ENCODE measurements around the gene PELO. TPM values are rescaled to one million over a fixed set of nuclear protein-coding genes. Genes with fewer than 3 reads are reported as not detected.
"Not testable (repeated sequence)": the region's sequence is repeated elsewhere in the genome, so short reads cannot be mapped to it uniquely, and the experiment has no call there.

Gene PELO
- total RNA-seq, 1 donor from 2014 or later, result 134 TPM

- H3K4me1 Mint-ChIP-seq (ENCODE audit: low read depth), result peaks cover 59% of the 10 kb centered on the region
- TF ChIP-seq CTCF (IDR thresholded peaks at IDR 0.05), result no peak
- H3K27ac Mint-ChIP-seq (ENCODE audit: unreplicated experiment), result no peak overlapping the region
- no peaks in the 10 kb centered on the region for H3K27me3 Mint-ChIP-seq (ENCODE audit: low read depth)
- DNase-seq (ENCODE audit: low spot score), result no peak
- peaks cover 11% of the 10 kb centered on the region for H3K36me3 Mint-ChIP-seq (ENCODE audit: low read depth)
- no peaks in the 10 kb centered on the region for H3K9me3 Mint-ChIP-seq (ENCODE audit: low read depth)
- H3K4me3 Mint-ChIP-seq (ENCODE audit: unreplicated experiment), result no peak overlapping the region
Measured at GRCh38 chr5:52817818-52818217, 30.1 kb downstream of the PELO start.

- H3K4me3 Mint-ChIP-seq (ENCODE audit: unreplicated experiment), result no peak overlapping the region
- DNase-seq (ENCODE audit: low spot score), result no peak
- no peak overlapping the region for H3K27ac Mint-ChIP-seq (ENCODE audit: unreplicated experiment)
Measured at GRCh38 chr5:52818360-52818759, 30.6 kb downstream of the PELO start.

GRCh38 chr5:52818807-52819206, 31.1 kb downstream of the PELO start:
- H3K27ac Mint-ChIP-seq (ENCODE audit: unreplicated experiment); DNase-seq (ENCODE audit: low spot score); H3K9me3 Mint-ChIP-seq (ENCODE audit: low read depth); H3K4me3 Mint-ChIP-seq (ENCODE audit: unreplicated experiment); H3K27me3 Mint-ChIP-seq (ENCODE audit: low read depth); H3K36me3 Mint-ChIP-seq (ENCODE audit: low read depth): not testable (repeated sequence)
- peaks cover 54% of the 10 kb centered on the region for H3K4me1 Mint-ChIP-seq (ENCODE audit: low read depth)

More at GRCh38 chr5:52818360-52818759, 30.6 kb downstream of the PELO start:
- H3K4me1 Mint-ChIP-seq (ENCODE audit: low read depth), result peaks cover 56% of the 10 kb centered on the region
- H3K9me3 Mint-ChIP-seq (ENCODE audit: low read depth), result no peaks in the 10 kb centered on the region
- no peaks in the 10 kb centered on the region for H3K27me3 Mint-ChIP-seq (ENCODE audit: low read depth)
- no peak for TF ChIP-seq CTCF (IDR thresholded peaks at IDR 0.05)
- peaks cover 11% of the 10 kb centered on the region for H3K36me3 Mint-ChIP-seq (ENCODE audit: low read depth)

GRCh38 chr5:52821901-52822300, 34.2 kb downstream of the PELO start:
- Mint-ChIP-seq H3K4me3 (ENCODE audit: unreplicated experiment) (no peak overlapping the region), H3K27me3 (ENCODE audit: low read depth) (no peaks in the 10 kb centered on the region)

GRCh38 chr5:52822437-52822836, 34.7 kb downstream of the PELO start:
- H3K27me3 Mint-ChIP-seq (ENCODE audit: low read depth), result no peaks in the 10 kb centered on the region
- H3K9me3 Mint-ChIP-seq (ENCODE audit: low read depth), result peaks cover 6% of the 10 kb centered on the region
- no peak for DNase-seq (ENCODE audit: low spot score)
- H3K27ac Mint-ChIP-seq (ENCODE audit: unreplicated experiment), result peak overlapping the region; percentile 74
- peaks cover 17% of the 10 kb centered on the region for H3K36me3 Mint-ChIP-seq (ENCODE audit: low read depth)
- no peak for TF ChIP-seq CTCF (IDR thresholded peaks at IDR 0.05)
- H3K4me3 Mint-ChIP-seq (ENCODE audit: unreplicated experiment), result no peak overlapping the region
- peaks cover 44% of the 10 kb centered on the region for H3K4me1 Mint-ChIP-seq (ENCODE audit: low read depth)

More at GRCh38 chr5:52821901-52822300, 34.2 kb downstream of the PELO start:
- Mint-ChIP-seq H3K9me3 (ENCODE audit: low read depth) (peaks cover under 1% of the 10 kb centered on the region), H3K36me3 (ENCODE audit: low read depth) (peaks cover 12% of the 10 kb centered on the region), H3K27ac (ENCODE audit: unreplicated experiment) (peak overlapping the region; percentile 74), H3K4me1 (ENCODE audit: low read depth) (peaks cover 46% of the 10 kb centered on the region)
- DNase-seq (ENCODE audit: low spot score), result no peak
- no peak for TF ChIP-seq CTCF (IDR thresholded peaks at IDR 0.05)

- Mint-ChIP-seq H3K4me1 (ENCODE audit: low read depth) (peaks cover 44% of the 10 kb centered on the region), H3K27me3 (ENCODE audit: low read depth) (no peaks in the 10 kb centered on the region), H3K36me3 (ENCODE audit: low read depth) (peaks cover 21% of the 10 kb centered on the region), H3K9me3 (ENCODE audit: low read depth) (peaks cover 20% of the 10 kb centered on the region), H3K27ac (ENCODE audit: unreplicated experiment) (no peak overlapping the region), H3K4me3 (ENCODE audit: unreplicated experiment) (no peak overlapping the region)
- no peak for DNase-seq (ENCODE audit: low spot score)
- TF ChIP-seq CTCF (IDR thresholded peaks at IDR 0.05), result no peak
Measured at GRCh38 chr5:52824827-52825226, 37.1 kb downstream of the PELO start.
